HEK293 (cell line): ENCODE results near the gene PCYOX1L.

Experiments
- IKZF3 ChIP-seq: fragments of 450-650 bp; IDR thresholded peaks from 2 replicates; pipeline ENCODE4 v1.5.0; 2018; ENCODE audit warnings: missing biosample characterization, mild to moderate bottlenecking, missing genetic modification characterization, moderate library complexity
- KLF16 ChIP-seq: fragments of 450-650 bp; formaldehyde crosslinking; IDR thresholded peaks from 2 replicates; pipeline ENCODE4 v1.5.1; 2017; ENCODE audit warnings: missing biosample characterization, missing genetic modification characterization
- ZBTB20 ChIP-seq: fragments of 450-650 bp; formaldehyde crosslinking; IDR thresholded peaks from 2 replicates; pipeline ENCODE4 v1.5.1; 2016; ENCODE audit warnings: missing biosample characterization, missing genetic modification characterization
- ZNF214 ChIP-seq: fragments of 450-650 bp; formaldehyde crosslinking; IDR thresholded peaks from 2 replicates; pipeline ENCODE4 v1.5.1; 2017; ENCODE audit warnings: missing biosample characterization, mild to moderate bottlenecking, missing genetic modification characterization, borderline replicate concordance
- ZNF426 ChIP-seq: fragments of 450-650 bp; formaldehyde crosslinking; IDR thresholded peaks from 2 replicates; pipeline ENCODE4 v1.5.1; 2017; ENCODE audit warnings: missing biosample characterization, missing genetic modification characterization, mild to moderate bottlenecking, inconsistent platforms, moderate library complexity
- TF ChIP-seq, protein P1 (sequence below): fragments of 450-650 bp; formaldehyde crosslinking; IDR thresholded peaks from 2 replicates; pipeline ENCODE4 v1.5.1; 2016; ENCODE audit warnings: missing biosample characterization, missing genetic modification characterization
- TF ChIP-seq, protein P2 (sequence below): fragments of 450-650 bp; formaldehyde crosslinking; IDR thresholded peaks from 2 replicates; pipeline ENCODE4 v1.5.1; 2016; ENCODE audit warnings: missing biosample characterization, missing genetic modification characterization, borderline replicate concordance

DNA sequence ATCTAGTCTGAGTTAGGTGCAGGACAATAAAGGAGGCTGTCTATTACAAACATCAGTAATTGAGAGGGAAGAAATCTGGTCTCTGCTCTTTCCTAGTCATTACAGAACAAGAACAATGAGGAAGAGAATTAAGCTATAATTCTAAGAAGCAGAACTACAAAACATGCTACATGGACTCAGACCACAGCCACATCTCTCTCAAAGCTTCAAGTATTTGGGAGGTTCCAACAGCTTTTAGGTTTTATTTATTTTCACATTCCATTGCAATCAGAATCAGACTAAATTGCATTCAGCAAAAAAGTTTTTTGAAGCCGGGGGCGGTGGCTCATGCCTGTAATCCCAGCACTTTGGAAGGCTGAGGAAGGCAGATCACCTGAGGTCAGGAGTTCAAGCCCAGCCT is 13.7 kb upstream of the PCYOX1L start:
- TF ChIP-seq, protein P1, sequence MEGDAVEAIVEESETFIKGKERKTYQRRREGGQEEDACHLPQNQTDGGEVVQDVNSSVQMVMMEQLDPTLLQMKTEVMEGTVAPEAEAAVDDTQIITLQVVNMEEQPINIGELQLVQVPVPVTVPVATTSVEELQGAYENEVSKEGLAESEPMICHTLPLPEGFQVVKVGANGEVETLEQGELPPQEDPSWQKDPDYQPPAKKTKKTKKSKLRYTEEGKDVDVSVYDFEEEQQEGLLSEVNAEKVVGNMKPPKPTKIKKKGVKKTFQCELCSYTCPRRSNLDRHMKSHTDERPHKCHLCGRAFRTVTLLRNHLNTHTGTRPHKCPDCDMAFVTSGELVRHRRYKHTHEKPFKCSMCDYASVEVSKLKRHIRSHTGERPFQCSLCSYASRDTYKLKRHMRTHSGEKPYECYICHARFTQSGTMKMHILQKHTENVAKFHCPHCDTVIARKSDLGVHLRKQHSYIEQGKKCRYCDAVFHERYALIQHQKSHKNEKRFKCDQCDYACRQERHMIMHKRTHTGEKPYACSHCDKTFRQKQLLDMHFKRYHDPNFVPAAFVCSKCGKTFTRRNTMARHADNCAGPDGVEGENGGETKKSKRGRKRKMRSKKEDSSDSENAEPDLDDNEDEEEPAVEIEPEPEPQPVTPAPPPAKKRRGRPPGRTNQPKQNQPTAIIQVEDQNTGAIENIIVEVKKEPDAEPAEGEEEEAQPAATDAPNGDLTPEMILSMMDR (tag by site-specific recombination): no peak
- no peak for TF ChIP-seq ZBTB20 (tag by site-specific recombination)
- no peak for TF ChIP-seq KLF16 (tag by site-specific recombination)
- TF ChIP-seq, protein P2, sequence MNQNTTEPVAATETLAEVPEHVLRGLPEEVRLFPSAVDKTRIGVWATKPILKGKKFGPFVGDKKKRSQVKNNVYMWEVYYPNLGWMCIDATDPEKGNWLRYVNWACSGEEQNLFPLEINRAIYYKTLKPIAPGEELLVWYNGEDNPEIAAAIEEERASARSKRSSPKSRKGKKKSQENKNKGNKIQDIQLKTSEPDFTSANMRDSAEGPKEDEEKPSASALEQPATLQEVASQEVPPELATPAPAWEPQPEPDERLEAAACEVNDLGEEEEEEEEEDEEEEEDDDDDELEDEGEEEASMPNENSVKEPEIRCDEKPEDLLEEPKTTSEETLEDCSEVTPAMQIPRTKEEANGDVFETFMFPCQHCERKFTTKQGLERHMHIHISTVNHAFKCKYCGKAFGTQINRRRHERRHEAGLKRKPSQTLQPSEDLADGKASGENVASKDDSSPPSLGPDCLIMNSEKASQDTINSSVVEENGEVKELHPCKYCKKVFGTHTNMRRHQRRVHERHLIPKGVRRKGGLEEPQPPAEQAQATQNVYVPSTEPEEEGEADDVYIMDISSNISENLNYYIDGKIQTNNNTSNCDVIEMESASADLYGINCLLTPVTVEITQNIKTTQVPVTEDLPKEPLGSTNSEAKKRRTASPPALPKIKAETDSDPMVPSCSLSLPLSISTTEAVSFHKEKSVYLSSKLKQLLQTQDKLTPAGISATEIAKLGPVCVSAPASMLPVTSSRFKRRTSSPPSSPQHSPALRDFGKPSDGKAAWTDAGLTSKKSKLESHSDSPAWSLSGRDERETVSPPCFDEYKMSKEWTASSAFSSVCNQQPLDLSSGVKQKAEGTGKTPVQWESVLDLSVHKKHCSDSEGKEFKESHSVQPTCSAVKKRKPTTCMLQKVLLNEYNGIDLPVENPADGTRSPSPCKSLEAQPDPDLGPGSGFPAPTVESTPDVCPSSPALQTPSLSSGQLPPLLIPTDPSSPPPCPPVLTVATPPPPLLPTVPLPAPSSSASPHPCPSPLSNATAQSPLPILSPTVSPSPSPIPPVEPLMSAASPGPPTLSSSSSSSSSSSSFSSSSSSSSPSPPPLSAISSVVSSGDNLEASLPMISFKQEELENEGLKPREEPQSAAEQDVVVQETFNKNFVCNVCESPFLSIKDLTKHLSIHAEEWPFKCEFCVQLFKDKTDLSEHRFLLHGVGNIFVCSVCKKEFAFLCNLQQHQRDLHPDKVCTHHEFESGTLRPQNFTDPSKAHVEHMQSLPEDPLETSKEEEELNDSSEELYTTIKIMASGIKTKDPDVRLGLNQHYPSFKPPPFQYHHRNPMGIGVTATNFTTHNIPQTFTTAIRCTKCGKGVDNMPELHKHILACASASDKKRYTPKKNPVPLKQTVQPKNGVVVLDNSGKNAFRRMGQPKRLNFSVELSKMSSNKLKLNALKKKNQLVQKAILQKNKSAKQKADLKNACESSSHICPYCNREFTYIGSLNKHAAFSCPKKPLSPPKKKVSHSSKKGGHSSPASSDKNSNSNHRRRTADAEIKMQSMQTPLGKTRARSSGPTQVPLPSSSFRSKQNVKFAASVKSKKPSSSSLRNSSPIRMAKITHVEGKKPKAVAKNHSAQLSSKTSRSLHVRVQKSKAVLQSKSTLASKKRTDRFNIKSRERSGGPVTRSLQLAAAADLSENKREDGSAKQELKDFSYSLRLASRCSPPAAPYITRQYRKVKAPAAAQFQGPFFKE: no peak
- no peak for TF ChIP-seq IKZF3 (tag by site-specific recombination)
- no peak for TF ChIP-seq ZNF426 (tag by site-specific recombination)
- no peak for TF ChIP-seq ZNF214
